ENCODE data around the gene CYP2W1. TPM values are rescaled to one million over a fixed set of nuclear protein-coding genes. Genes with fewer than 3 reads are reported as not detected.

CYP2W1 gene
- total and polyA plus RNA-seq, 2 experiments from 2014 or later = not detected

DNA sequence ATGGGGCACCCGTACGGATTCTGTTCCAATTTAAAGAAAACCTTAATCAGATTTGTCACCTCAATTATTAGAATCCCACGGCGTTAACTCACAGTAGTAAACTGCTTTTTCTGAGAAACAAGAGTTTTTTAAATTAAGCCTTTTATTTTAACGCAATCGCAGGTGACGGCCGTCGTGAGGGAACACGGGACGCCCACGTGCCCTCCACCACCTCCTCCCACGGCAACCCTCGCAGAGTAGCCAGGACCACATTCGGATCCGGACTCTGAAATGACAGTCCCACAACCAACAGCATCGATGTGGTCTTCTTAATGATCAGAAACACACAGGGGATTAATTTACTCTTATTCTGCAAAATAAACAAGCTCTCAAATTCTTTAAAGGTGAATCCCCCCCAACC, 39.4 kb downstream of the CYP2W1 start:
- no peak for DNase-seq
- Histone ChIP-seq H3K9ac (no peak overlapping the region), H3K79me2 (ENCODE audit: insufficient read depth) (peaks cover 48% of the 10 kb centered on the region), H3K4me3 (no peak overlapping the region), H2AFZ (no peak overlapping the region), H3K27ac (no peak overlapping the region), H3F3A (ENCODE audit: insufficient read depth) (no peaks in the 10 kb centered on the region), H4K20me1 (ENCODE audit: insufficient read depth) (no peaks in the 10 kb centered on the region), H3K36me3 (ENCODE audit: low read depth) (no peaks in the 10 kb centered on the region), H3K9me3 (ENCODE audit: low read depth) (no peaks in the 10 kb centered on the region), H3K27me3 (replicated peaks; ENCODE audit: insufficient read depth) (no peaks in the 10 kb centered on the region), H3K4me2 (ENCODE audit: unreplicated experiment) (no peak overlapping the region), H3K4me1 (ENCODE audit: insufficient read depth) (no peaks in the 10 kb centered on the region), H3K9me2 (ENCODE audit: insufficient read depth) (no peaks in the 10 kb centered on the region)
- 94 to 96% methylated on average over 17 of the region's 17 CpGs for WGBS, 2 experiments (ENCODE audit: low coverage in 1 of 2, low lambda C conversion rate in 2 of 2, missing lambda C conversion rate in 2 of 2)
- no peak for TF ChIP-seq EZH2 (IDR thresholded peaks at IDR 0.05; ENCODE audit: insufficient read depth, poor library complexity, severe bottlenecking)
- TF ChIP-seq EZH2phosphoT487 (IDR thresholded peaks at IDR 0.05; ENCODE audit: insufficient read depth, low read depth) = no peak
- in situ Hi-C loops (cut with MboI) = no loop called here

DNA sequence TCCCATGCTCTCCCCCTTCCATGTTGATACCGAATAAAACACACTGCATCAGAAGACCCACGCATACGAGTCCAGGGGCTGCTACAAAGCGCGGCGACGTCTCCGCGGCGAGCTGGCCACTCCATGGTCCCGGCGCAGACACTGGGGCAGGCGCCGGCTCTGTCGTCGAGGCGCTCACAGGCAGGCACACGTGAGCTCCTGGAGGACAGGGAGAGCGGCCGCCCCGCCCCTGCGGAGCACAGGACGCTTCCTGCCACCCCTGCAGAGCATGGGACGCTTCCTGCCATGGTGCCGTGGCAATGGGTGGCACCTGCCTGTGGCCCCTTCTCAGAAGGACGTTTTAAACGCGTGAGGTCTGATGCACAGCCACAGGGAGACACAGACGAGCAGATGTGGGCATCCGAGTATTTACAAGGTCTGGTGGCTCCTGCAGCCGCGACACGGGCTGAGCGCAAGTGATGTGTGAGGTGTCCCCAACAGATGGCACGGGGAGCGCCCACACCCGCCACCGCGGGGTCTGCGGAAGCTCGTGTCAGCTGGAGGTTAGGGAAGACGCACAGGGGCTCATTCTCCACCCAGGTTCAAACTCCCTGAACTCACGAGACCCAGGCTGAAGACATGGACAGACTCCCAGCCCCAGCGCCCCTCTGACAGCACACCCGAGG, 40.0 kb downstream of the CYP2W1 start:
- H3K9ac ChIP-seq = no peak overlapping the region
- in situ Hi-C loops (cut with MboI) = no loop called here
- no peaks in the 10 kb centered on the region for H3K9me2 ChIP-seq (ENCODE audit: insufficient read depth)
- DNase-seq = no peak
- H3K4me3 ChIP-seq = no peak overlapping the region
- peaks cover 53% of the 10 kb centered on the region for H3K79me2 ChIP-seq (ENCODE audit: insufficient read depth)
- H3K36me3 ChIP-seq (ENCODE audit: low read depth) = no peaks in the 10 kb centered on the region
- no peak overlapping the region for H3K4me2 ChIP-seq (ENCODE audit: unreplicated experiment)
- H4K20me1 ChIP-seq (ENCODE audit: insufficient read depth) = no peaks in the 10 kb centered on the region
- H3K4me1 ChIP-seq (ENCODE audit: insufficient read depth) = no peaks in the 10 kb centered on the region
- H3F3A ChIP-seq (ENCODE audit: insufficient read depth) = no peaks in the 10 kb centered on the region
- no peak overlapping the region for H3K27ac ChIP-seq
- TF ChIP-seq EZH2phosphoT487 (IDR thresholded peaks at IDR 0.05; ENCODE audit: insufficient read depth, low read depth) (no peak), EZH2 (IDR thresholded peaks at IDR 0.05; ENCODE audit: insufficient read depth, poor library complexity, severe bottlenecking) (no peak)
- H2AFZ ChIP-seq = no peak overlapping the region
- no peaks in the 10 kb centered on the region for H3K27me3 ChIP-seq (replicated peaks; ENCODE audit: insufficient read depth)
- 95 to 96% methylated on average over 38 to 45 of the region's 45 CpGs for WGBS, 2 experiments (ENCODE audit: low coverage in 1 of 2, low lambda C conversion rate in 2 of 2, missing lambda C conversion rate in 2 of 2)
- H3K9me3 ChIP-seq (ENCODE audit: low read depth) = no peaks in the 10 kb centered on the region

DNA sequence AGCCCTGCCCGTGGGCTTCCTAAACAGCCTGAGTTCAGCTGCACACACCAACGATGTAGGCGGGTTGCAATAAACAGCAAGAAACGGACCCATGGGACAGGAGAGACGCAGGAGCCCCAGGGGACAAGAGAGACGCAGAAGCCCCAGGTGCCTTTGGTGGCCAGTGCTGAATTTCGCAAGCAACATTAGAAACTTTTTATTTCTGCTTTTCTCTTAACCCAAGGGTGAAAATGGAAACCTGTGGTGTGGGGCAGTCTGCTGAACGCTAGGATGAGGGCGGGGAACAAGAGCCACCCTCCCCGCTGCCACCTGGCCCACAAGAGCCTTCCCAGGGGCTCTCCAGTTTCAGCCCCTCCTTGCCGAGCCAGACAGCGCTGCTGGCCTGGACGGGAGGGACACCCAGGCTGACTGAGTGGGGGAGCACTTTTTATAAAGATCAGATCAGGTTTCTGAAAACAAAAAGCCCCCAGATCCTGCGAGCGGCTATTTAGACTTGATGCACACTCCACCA, 41.4 kb downstream of the CYP2W1 start:
- H3K27me3 ChIP-seq (replicated peaks; ENCODE audit: insufficient read depth) = no peaks in the 10 kb centered on the region
- 84 to 85% methylated on average over 15 of the region's 15 CpGs for WGBS, 2 experiments (ENCODE audit: low coverage in 1 of 2, low lambda C conversion rate in 2 of 2, missing lambda C conversion rate in 2 of 2)
- peaks cover 4% of the 10 kb centered on the region for H3K4me1 ChIP-seq (ENCODE audit: insufficient read depth)
- H2AFZ ChIP-seq = no peak overlapping the region
- no peaks in the 10 kb centered on the region for H3F3A ChIP-seq (ENCODE audit: insufficient read depth)
- no peak overlapping the region for H3K4me3 ChIP-seq
- H3K9me3 ChIP-seq (ENCODE audit: low read depth) = no peaks in the 10 kb centered on the region
- H3K36me3 ChIP-seq (ENCODE audit: low read depth) = no peaks in the 10 kb centered on the region
- TF ChIP-seq EZH2 (IDR thresholded peaks at IDR 0.05; ENCODE audit: insufficient read depth, poor library complexity, severe bottlenecking) = no peak
- TF ChIP-seq EZH2phosphoT487 (IDR thresholded peaks at IDR 0.05; ENCODE audit: insufficient read depth, low read depth) = no peak
- no peak overlapping the region for H3K9ac ChIP-seq
- no peaks in the 10 kb centered on the region for H4K20me1 ChIP-seq (ENCODE audit: insufficient read depth)
- H3K9me2 ChIP-seq (ENCODE audit: insufficient read depth) = no peaks in the 10 kb centered on the region
- DNase-seq = no peak
- H3K4me2 ChIP-seq (ENCODE audit: unreplicated experiment) = no peak overlapping the region
- H3K79me2 ChIP-seq (ENCODE audit: insufficient read depth) = peaks cover 55% of the 10 kb centered on the region
- in situ Hi-C loops (cut with MboI) = no loop called here
- H3K27ac ChIP-seq = no peak overlapping the region

DNA sequence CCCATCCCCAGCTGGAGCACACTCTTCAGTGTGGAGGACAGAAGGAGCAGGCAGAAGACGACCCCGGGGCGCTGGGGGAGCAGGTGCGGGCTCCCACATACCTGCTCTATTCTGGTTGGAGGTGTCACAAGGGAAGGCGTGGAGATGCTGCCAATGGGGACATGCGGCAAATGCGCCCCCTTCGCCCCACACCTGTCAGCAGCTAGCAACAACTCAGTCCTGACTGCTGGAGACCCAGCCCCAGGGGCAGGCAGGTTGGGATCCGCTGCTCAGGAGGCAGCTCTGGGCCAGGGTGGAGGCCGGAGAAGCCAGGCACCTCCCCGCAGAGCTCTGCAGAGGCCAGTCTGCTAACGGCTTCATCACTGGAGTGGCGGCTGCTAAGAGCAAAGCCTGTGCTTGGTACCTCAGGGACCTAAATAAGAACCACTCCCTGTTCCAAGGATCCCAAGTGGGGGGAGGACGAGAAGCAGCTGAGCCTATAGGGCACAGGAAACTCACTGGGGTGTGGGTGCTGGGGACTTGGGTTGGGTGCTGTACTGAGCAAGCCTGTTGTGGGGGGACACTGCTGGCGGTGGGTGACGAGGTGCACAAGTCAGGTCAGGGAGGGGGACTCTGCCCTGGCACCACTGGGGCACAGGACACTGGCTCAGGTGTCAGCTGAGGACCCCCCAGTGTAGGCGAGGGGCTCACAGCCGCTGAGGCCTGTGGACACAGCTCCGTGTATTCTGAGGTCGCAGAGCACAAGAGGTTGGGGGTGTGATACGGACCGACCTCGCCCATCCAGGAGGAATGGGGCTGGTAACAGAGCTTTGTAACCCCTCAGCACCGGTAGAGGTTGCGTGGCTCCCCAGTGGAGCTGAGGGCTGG, 42.1 kb downstream of the CYP2W1 start:
- in situ Hi-C loops (cut with MboI) = no loop called here
- no peaks in the 10 kb centered on the region for H3K9me3 ChIP-seq (ENCODE audit: low read depth)
- DNase-seq = no peak
- H3K9ac ChIP-seq = no peak overlapping the region
- no peak overlapping the region for H2AFZ ChIP-seq
- peaks cover 4% of the 10 kb centered on the region for H3K4me1 ChIP-seq (ENCODE audit: insufficient read depth)
- H3K4me2 ChIP-seq (ENCODE audit: unreplicated experiment) = no peak overlapping the region
- no peak overlapping the region for H3K4me3 ChIP-seq
- H3F3A ChIP-seq (ENCODE audit: insufficient read depth) = no peaks in the 10 kb centered on the region
- H3K27me3 ChIP-seq (replicated peaks; ENCODE audit: insufficient read depth) = no peaks in the 10 kb centered on the region
- no peaks in the 10 kb centered on the region for H3K36me3 ChIP-seq (ENCODE audit: low read depth)
- WGBS, 2 experiments (ENCODE audit: low coverage in 1 of 2, low lambda C conversion rate in 2 of 2, missing lambda C conversion rate in 2 of 2) = 96 to 97% methylated on average over 23 to 25 of the region's 25 CpGs
- H3K9me2 ChIP-seq (ENCODE audit: insufficient read depth) = no peaks in the 10 kb centered on the region
- no peaks in the 10 kb centered on the region for H4K20me1 ChIP-seq (ENCODE audit: insufficient read depth)
- H3K27ac ChIP-seq = no peak overlapping the region
- peaks cover 55% of the 10 kb centered on the region for H3K79me2 ChIP-seq (ENCODE audit: insufficient read depth)
- TF ChIP-seq EZH2 (IDR thresholded peaks at IDR 0.05; ENCODE audit: insufficient read depth, poor library complexity, severe bottlenecking) (no peak), EZH2phosphoT487 (IDR thresholded peaks at IDR 0.05; ENCODE audit: insufficient read depth, low read depth) (no peak)

Data from GM23248 (cell line).